Testis (tissue), 2 donors: ENCODE results near the gene CACTIN.

Source experiments
- CTCF ChIP-seq, 3 experiments: fragments of 450-650 bp in 2 of 3; fragments of 200-600 bp in 1 of 3; sonication (generic) in 1 of 3; IDR thresholded peaks; one replicate each; pipeline ENCODE4 v1.5.1; 2016 to 2019; ENCODE audit warnings: antibody characterized with exemption in 3 of 3, mild to moderate bottlenecking in 2 of 3, moderate library complexity in 1 of 3
- POLR2A ChIP-seq: fragments of 450-650 bp; IDR thresholded peaks from one replicate; pipeline ENCODE4 v1.6.1; 2017; ENCODE audit warnings: antibody characterized with exemption, mild to moderate bottlenecking, moderate library complexity

GRCh38 chr19:3632739-3633558 lies 6.4 kb upstream of the CACTIN start:
- no peak for TF ChIP-seq CTCF (IDR thresholded peaks at IDR 0.05)
- TF ChIP-seq POLR2A: no peak
